T47D (cell line): ENCODE measurements around the gene RNF38.
"Not testable (repeated sequence)": the region's sequence is repeated elsewhere in the genome, so short reads cannot be mapped to it uniquely, and the experiment has no call there.

Source experiments
- DNase-seq, 2 experiments: peaks; one replicate each; pipeline versions ENCODE4 v3.0.0 to v3.0.0-alpha.2; 2011 to 2012; ENCODE audit warnings: low read depth in 1 of 2, low spot score in 1 of 2
- JUND ChIP-seq: IDR thresholded peaks from 2 replicates; pipeline ENCODE4 v1.6.1; 2012; ENCODE audit warnings: low read depth
- in situ Hi-C: cut with HindIII; loops from 2 replicates; pipeline ENCODE4 v1.10.0; 2016; ENCODE audit warnings: low sequenced_read_pairs, low pct_unique_long_range_greater_than_20kb

Gene RNF38

DNA sequence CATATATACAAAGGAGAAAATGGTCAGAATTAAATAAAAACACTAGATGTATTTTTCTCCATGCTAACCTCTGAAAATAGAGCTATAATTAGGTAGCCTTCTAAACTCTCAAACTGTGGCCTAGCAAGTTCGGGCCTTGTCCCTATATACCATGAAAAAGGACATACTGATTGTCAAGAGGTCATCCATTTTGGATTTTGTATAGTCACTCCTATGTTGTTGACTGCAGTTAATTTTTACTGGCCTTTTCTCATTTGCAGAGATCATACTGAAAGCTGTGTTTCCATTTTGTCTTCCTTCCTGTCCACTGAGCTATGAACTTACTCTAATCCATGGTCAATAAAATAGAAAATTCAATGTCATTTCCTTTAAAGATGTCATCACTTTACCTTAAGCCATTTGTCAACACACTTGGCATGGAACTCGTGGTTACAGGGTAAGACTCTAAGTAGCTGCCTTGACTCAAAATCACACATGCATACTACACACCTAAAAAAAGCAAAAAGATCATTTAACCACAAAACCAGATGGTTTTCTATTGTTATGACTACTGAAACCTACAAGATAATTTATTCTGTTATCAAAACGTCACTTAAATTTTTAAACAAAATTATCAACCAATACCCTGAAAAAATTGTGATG is 58.0 kb downstream of the RNF38 start:
- in situ Hi-C loops: no loop called here
- DNase-seq: peak in 1 of 2 experiments; percentile 19
- no peak for TF ChIP-seq JUND

DNA sequence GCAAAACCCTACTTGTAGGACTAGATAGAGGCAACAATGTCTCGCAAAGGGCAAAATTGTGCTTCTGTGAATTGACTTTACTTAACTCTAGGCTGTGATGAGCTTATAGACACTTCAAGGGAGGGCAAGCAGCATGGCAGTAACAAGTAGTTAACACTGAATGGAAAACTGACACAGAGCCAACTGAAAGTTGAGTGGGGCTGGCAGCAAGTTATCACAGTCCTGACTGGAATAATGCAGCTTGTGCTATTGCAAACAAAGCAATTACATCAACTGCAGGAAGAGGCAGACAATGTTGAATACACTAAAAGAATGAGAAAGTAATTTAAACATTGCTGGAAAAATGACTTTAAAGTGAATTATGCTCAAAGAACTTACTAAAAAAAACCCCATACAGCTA is 62.2 kb downstream of the RNF38 start:
- no peak for DNase-seq
- no peak for TF ChIP-seq JUND
- in situ Hi-C loops: no loop called here

DNA sequence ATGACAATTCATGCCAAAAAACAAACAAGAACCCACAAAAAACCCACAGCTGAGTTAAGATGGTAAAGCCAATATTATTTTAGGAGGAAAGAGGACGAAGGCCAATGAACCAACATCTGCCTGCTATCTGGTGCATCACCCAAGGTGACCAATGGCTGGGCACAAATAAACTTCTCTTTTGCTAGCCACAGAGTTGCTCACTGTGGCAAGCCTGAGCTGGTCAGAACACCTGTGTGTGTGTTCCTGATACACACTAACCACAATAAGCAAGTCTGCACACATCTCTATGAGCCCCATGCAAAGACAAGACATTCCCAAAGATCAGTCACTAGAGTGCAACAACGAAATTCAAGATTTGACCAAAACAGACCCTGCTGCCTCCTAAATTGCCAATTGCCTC is 63.1 kb downstream of the RNF38 start:
- DNase-seq: no peak
- no peak for TF ChIP-seq JUND
- in situ Hi-C loops: no loop called here

DNA sequence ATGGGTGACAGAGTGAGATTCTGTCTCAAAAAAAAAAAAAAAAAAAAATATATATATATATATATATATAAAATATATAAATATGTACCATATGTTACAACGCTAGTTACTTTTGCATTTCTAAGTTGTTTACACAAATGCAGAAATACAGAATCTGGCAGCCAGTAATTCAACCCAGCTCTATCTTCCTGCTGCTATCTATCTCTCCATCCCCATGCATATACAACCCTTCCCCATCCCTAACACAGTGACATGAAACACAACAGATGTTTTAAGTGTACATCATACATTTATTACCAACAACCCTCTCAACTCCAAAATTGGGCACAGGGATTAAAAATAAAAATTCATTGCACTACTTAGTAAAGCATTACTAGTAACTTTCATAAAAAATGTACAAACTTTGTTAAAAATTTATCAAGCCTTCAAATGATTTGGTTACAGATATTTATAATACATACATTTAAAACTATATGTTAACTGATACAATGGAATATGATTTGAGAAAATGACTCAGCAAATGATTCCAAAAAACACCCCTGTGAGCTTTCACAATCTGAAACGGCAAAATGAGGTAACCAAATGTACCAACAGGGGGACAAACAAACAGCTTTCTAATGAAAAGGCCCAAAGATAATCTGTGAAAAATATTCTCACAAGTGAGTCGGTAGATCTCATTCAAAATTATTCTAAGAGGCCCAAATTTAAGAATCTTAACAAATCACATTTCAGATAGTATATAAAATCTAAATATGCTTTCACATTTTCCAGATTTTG is 63.8 kb downstream of the RNF38 start:
- DNase-seq: no peak
- in situ Hi-C loops: no loop called here

DNA sequence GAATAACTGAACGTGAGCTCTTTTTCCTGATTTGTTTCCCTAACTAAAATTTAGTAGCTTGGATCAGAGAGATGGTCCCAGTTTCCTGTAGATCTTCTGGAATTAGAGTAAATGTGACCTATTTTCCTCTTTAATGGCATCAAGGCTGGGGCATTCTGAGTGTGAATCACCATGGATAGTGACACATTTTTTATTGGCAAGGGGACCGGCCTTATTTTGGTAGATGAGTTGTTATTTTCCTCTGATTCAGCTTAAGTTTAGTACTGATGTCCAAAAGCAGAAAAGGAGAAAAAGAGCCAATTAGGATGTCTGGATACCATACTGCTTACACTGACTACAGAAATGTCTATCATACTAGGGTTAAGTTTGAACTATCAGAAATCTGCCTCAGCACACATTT is 68.1 kb downstream of the RNF38 start:
- DNase-seq: no peak
- no peak for TF ChIP-seq JUND
- in situ Hi-C loops: no loop called here

More for the DNA sequence above, 63.8 kb downstream of the RNF38 start:
- TF ChIP-seq JUND: no peak

DNA sequence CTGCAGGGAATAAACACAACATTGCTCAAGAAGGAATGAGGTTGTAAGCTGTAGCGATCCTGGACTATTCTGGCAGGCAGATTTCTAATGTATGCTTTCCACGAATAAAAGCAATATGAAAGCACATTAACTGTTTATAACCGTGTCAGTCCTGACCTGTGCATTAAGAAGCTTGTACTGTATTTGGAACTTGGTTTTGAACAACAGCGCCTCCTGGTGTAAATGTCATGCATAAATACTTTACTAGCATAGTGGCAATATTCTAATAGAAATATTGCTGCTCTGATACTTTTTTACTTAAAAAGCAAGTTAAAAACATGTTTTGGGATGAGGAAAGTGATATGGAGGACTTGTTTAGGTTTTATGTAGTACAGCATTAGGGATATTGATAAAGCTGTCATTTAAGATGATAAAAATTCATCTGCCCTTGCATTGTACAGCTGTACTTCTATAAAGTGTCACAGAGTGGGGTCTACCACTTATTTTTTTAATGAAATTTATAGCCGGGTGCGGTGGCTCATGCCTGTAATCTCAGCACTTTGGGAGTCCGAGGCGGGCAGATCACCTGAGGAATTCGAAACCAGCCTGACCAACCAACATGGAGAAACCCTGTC is 71.2 kb downstream of the RNF38 start:
- peak; percentile 50 to 76 for DNase-seq
- no peak for TF ChIP-seq JUND
- in situ Hi-C loops: no loop called here

DNA sequence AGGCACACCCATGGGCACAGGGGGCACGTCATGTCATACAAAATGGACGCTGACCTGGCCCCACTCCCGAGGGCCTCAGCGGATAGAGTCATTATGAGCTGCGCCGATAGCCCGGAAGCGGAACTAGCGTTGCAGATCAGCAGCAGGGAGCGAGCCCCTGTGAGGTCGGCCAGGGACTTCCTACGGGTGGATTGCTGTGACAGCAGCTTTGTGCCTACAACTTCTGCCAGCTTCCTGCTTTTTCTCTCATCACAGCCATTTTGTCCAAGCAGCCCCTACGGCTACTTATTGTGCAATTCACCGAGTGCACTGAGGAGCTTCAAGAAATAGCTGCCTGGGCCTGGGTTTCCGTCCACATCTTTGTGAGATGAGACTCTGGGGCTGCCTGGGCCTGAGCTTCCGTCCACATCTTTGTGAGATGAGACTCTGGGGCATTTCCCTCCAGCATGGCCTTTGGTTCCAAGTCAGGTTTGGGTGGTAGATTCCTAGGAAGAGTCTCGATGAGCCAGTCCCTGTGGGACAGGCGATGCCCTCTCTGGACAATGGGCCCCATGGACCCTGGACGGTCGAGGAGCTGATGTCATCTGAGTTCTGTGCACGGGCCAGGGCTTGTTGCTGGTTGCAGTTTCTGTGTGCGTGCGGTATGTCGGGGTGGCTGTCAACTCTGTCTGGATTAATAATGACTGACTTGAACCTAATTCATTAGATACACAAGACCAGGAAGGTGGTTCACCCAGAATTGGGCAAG is 74.8 kb downstream of the RNF38 start:
- no peak for DNase-seq
- no peak for TF ChIP-seq JUND
- in situ Hi-C loops: no loop called here

DNA sequence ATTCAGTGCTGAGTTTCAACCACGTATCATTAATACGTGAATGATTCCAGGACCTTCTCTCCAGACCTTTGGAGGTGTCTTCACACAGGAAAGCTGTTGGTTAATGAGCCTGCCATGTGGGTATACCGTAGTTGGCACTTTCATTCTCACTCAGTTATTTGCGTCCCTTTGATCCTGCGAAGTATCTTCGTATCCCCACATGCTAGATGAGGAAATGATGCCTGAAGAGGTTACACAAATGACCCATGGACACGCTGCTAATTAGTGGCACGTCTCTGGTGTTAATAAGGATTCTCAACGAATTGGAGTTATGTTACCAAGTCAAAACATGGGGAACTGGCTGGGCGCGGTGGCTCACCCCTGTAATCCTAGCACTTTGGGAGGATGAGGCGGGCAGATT is 76.1 kb downstream of the RNF38 start:
- no peak for DNase-seq
- in situ Hi-C loops: no loop called here
- no peak for TF ChIP-seq JUND

DNA sequence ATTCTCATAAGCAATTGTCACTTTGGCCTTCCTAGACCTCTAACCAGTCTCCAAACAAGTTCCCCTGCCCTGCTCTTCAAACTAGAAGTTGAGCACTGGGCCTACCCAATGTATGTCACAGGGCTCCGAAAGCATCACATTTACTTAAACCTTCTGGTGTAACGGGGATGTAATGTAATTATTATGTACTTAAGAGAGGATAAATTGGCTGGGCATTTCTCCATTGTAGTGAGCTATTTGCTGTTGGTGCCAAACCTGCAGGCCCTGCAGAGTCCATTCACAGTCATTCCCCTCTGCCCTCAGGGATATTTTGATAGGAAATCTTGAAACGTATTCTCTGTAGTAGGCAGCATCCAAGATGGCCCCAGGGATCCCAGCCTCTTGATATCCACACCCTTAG is 77.6 kb downstream of the RNF38 start:
- in situ Hi-C loops: no loop called here
- DNase-seq: no peak

DNA sequence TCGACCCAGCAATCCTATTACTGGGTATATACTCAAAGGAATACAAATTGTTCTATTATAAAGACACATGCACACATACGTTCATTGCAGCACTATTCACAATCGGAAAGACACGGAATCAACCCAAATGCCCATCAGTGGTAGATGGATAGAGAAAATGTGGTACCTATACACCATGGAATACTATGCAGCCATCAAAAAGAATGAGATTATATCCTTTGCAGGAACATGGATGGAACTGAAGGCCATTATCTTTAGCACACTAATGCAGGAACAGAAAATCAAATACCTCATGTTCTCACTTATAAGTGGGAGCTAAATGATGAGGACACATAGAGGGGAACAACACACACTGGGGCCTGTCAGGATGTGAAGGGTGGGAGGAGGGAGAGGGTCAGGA is 78.2 kb downstream of the RNF38 start:
- DNase-seq, in situ Hi-C loops: not testable (repeated sequence)

More for the DNA sequence above, 77.6 kb downstream of the RNF38 start:
- no peak for TF ChIP-seq JUND

DNA sequence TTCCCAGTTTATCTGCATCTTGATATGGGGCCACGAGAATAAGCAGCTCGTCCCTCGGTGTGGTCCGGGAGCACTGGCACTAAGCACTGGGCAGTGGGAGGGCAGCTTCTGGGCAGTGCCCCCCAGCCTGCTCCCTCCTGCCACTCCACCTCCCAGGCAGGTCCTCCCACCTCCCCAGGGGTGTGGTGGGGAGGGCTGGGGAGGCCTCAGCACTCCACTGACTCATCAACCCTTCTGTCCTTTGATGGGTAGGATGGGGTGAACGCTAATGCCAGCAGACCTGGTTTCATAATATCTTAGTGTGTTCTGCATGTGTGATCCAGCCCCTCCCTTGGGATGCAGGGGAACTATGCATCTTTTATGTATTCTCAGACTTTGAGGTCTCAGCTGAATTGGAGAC is 79.6 kb downstream of the RNF38 start:
- in situ Hi-C loops: no loop called here
- no peak for TF ChIP-seq JUND
- DNase-seq: no peak

DNA sequence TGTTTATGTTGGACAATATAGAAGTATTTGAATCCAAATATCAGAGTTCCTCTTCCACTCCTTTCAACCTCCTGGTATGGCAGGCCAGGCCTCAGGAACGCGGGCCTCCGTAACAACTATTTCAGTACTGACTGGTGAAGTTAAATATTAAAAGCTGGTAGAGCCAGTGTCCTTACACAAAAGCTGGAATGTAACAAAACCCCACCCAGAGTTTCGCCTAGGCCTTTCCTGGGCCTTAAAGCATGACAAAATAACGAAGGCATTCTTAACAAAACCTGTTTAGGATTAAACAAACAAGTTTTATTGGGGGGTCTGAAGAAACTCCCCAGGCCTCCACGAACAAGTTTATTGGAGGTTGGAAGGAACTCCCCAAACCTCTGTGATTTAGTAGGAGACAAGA is 80.3 kb downstream of the RNF38 start:
- no peak for TF ChIP-seq JUND
- in situ Hi-C loops: no loop called here

DNA sequence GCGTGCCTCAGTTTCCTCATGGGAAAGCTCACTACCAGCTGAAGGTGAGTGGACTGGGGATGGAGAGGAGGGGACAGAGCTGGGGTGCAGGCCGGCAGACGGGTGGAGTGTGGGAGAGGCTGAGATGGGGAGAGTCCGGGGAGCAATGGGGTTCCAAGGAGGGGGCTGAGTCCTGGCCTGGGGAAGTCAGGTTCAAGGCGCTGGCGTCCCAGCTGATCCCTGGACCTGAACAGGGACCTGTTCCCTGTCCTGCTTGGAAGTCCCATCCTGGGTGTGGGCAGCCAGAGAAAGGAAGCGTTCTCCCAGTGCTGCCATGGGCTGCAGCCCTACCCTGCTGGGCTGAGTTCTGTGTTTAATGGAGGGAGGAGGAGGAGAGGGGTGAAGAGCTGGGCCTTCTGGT is 80.9 kb downstream of the RNF38 start:
- no peak for TF ChIP-seq JUND
- in situ Hi-C loops: no loop called here
- DNase-seq: no peak

More for the DNA sequence above, 80.3 kb downstream of the RNF38 start:
- no peak for DNase-seq
